Stimulated activated CD4-positive, alpha-beta T cell treated with anti-CD3 and anti-CD28 coated beads, Interleukin-1b, Interleukin-23, amount 100 ng/mL, for 24 hours (primary cell): Measurements from ENCODE around the gene KREMEN2.

Experiments used
- DNase-seq, 4 experiments: peaks; one replicate each; pipeline ENCODE4 v3.0.0-alpha.2; 2020; ENCODE audit warnings: low read depth in 4 of 4, low spot score in 1 of 4

The KREMEN2 gene

GRCh38 chr16:3003582-3004270, 39.7 kb downstream of the KREMEN2 start:
- peak; percentile 81 to 96 (median 88) for DNase-seq

GRCh38 chr16:3004319-3004718, 40.2 kb downstream of the KREMEN2 start:
- DNase-seq: no peak

- no peak for DNase-seq
Observed at GRCh38 chr16:3004781-3005284, 40.8 kb downstream of the KREMEN2 start.

- DNase-seq: no peak
Observed at GRCh38 chr16:3007059-3007956, 43.2 kb downstream of the KREMEN2 start.

DNA sequence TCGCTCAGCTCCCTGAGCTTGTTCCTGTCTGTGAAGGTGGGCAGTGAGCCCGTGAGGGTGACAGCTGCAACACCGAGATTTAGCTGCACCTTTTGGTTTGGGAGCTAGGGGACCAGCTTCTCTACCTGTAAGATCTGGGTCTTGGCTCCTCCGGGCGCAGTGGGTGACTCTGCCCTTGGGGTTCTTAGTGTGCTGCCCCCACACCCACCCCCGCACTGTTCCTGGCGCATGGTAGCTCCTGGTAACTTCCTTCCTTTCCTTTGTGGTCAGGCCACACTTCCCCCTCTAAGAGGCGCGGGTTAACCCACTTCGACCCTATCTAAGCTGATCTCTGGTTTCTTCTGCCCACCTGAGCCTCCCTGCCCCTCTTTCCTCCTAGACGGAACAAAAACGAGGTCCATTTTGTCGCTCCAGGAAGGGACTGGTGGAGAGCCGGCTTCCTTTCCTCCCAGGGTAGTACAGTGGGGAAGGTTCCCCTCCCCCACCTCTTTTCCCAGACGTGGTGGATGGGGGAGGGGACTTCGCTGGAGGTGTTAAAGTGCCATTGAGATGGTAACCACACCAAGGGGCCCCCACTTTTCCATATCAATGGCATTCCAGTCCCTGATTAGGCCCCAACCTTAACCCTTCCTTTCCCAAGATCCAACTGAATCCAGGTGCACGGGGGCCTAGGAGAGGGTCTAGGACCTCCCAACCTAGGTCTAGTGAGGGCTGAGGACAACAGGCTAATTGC, 44.0 kb downstream of the KREMEN2 start:
- DNase-seq: no peak

GRCh38 chr16:3008690-3009037, 44.6 kb downstream of the KREMEN2 start:
- DNase-seq: no peak

DNA sequence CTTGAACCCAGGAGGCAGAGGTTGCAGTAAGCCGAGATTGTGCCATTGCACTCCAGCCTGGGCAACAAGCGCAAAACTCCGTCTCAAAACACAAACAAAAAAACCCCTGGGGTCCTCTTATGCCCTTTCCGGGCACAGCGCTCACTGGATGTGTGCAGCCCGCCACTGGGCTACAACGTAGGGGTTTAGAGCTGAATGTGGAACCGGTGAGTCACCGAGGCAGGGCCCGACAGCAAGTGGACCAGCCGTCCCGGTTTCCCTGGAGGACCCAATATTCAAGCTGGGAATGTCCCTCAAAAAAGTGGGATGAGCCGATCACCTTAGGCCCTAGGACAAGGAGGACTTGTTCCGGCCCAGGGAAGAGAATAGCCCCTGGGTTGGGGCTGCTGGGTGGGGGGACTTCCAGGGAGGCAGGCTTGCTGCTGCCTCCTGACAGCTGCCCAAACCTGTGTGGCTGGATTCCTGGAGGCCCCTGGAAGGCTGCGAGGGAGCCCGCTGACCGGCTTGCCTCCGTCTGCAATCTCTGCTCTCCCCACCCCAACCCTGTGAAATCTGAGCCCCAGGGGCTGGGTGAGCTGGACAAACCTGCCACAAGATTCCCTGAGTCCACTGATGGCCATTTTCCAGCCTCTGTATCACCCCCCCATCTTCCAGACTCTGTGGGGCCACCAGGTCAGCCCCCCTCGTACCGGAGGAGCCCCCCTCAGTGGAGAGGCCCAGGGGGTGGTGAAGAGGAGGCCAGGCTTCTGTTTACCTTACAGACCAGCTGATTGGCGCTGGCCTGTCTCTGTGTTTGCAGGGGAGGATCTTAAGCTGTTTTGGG, 45.7 kb downstream of the KREMEN2 start:
- DNase-seq: no peak

DNA sequence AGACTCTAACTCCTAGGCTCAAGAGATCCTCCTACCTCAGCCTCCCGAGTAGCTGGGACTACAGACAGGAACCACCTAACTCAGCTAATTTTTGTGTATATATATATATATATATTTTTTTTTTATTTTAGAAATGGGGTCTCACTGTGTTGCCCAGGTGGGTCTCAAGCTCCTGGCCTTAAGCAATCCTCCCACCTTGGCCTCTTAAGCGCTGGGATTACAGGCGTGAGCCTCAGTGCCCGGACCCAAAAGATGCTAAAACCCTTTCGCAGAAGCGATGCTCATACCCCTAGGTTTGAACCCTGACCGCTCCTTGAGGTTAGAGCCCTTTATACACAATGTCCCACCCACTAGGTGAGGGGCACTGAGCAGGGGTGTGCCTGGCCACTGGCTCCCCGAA, 46.4 kb downstream of the KREMEN2 start:
- no peak for DNase-seq

GRCh38 chr16:3012246-3012645, 48.2 kb downstream of the KREMEN2 start:
- no peak for DNase-seq

DNA sequence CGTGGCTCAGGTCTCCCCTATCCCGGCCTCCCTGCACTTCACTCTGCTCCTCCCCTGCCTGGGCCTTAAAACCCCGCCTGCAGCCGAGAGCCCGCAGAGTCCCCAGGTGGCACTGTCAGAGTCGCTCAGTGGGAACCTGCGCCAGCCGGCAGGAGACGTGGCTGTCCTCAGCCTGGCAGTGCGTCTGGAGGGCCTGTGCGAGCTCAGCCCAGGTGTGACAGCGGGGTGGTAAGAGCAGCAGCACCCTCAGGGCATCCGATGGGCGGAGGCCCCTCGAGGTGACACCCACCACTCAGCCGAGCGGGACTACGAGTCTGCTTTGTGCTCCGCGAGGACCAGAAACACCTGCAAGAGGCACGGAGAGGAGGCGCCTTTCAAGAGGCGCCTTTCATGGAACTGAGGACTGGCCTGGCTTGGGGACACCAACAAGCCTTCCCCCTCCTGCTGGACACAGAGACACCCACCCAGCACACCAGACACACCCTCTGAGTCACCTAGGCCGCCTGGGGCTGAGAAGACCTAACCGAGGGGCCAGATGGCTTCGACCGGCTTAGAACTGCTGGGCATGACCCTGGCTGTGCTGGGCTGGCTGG, 48.8 kb downstream of the KREMEN2 start, which contains the start of gene CLDN9:
Gene CLDN9, plus strand, starts transcription at position 96 of the 593 bp plus-strand sequence. Its CDS starts 440 bp downstream, at position 536.
- no peak for DNase-seq

- DNase-seq: no peak
Observed at GRCh38 chr16:3013491-3013951, 49.4 kb downstream of the KREMEN2 start.

- no peak for DNase-seq
Observed at GRCh38 chr16:3013998-3014690, 50.1 kb downstream of the KREMEN2 start.

GRCh38 chr16:3014971-3015370, 50.9 kb downstream of the KREMEN2 start:
- no peak for DNase-seq

- no peak for DNase-seq
Observed at GRCh38 chr16:3015865-3016521, 51.9 kb downstream of the KREMEN2 start.

DNA sequence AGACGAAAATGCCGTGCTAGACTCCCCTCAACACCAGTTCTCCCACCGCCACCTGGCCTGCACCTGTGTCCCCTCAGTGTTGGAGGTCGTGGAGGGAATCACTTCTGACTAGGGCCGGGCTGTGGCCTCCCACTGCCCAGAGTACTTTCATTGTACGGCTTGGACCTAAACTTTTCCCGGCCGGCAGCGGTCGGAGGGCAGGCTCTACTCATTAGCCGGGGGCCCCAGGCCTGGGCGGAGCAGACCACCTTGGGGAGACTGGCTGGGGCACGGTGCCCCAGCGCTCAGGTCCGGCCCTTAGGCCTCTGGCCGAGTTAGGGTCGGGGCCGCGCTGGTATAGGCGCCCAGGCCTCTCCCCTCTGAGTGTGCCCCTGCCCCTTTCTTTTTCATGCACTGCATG, 53.3 kb downstream of the KREMEN2 start:
- no peak for DNase-seq
